Measurements from ENCODE around the gene CDC42BPA. TPM values are rescaled to one million over a fixed set of nuclear protein-coding genes. Genes with fewer than 3 reads are reported as not detected.

Gene CDC42BPA
- total RNA-seq, 1 experiment from 2014 or later = 25.2 TPM

GRCh38 chr1:227065311-227065710 lies 253.0 kb downstream of the CDC42BPA start (continued):
- TF ChIP-seq ARID4B (CRISPR knock-in tag; IDR thresholded peaks at IDR 0.05; ENCODE audit: borderline replicate concordance) = no peak
- TF ChIP-seq SMAD3 (CRISPR knock-in tag; IDR thresholded peaks at IDR 0.05; ENCODE audit: borderline replicate concordance) = no peak
- no peak for TF ChIP-seq SMAD4 (CRISPR knock-in tag; IDR thresholded peaks at IDR 0.05)
- TF ChIP-seq, protein P1, sequence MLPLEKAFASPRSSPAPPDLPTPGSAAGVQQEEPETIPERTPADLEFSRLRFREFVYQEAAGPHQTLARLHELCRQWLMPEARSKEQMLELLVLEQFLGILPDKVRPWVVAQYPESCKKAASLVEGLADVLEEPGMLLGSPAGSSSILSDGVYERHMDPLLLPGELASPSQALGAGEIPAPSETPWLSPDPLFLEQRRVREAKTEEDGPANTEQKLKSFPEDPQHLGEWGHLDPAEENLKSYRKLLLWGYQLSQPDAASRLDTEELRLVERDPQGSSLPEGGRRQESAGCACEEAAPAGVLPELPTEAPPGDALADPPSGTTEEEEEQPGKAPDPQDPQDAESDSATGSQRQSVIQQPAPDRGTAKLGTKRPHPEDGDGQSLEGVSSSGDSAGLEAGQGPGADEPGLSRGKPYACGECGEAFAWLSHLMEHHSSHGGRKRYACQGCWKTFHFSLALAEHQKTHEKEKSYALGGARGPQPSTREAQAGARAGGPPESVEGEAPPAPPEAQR (CRISPR knock-in tag; IDR thresholded peaks at IDR 0.05) = no peak
- TF ChIP-seq ZNF219 (CRISPR knock-in tag; IDR thresholded peaks at IDR 0.05; ENCODE audit: borderline replicate concordance) = no peak
- TF ChIP-seq ZNF671 (CRISPR knock-in tag; IDR thresholded peaks at IDR 0.05) = no peak
- no peak for TF ChIP-seq GRHL2 (CRISPR knock-in tag; IDR thresholded peaks at IDR 0.05; ENCODE audit: insufficient replicate concordance, severe bottlenecking)
- no peak for TF ChIP-seq ETV6 (CRISPR knock-in tag; IDR thresholded peaks at IDR 0.05)

DNA sequence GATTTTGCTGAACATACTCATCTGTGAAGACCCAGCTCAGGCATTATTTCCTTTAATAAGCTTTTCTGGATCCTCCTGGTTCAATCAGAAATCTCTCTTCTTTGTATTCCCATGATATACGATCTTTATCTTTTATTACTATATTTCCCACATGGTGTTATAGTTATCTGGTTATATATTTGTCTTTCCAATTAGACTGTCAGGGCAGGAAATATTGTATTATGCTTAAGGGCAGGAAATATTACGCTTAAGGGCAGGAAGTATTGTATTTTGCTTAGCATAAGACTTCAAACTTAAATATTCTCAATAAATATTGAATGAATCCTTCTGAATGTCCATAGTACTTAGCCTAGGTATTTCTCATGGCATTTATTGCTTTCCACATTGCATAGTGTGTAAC lies 256.0 kb downstream of the CDC42BPA start:
- POLR2A ChIA-PET = no interaction called here
- CTCF ChIA-PET = no interaction called here
- DNase-seq (ENCODE audit: low spot score) = no peak
- no peak overlapping the region for H3K27ac Mint-ChIP-seq
- no peak for ATAC-seq
- no peaks in the 10 kb centered on the region for H3K4me1 Mint-ChIP-seq
- H3K4me3 Mint-ChIP-seq = no peak overlapping the region
- no peaks in the 10 kb centered on the region for H3K27me3 Mint-ChIP-seq (ENCODE audit: low read depth)
- H3K36me3 Mint-ChIP-seq = peaks cover 4% of the 10 kb centered on the region
- peaks cover 7% of the 10 kb centered on the region for H3K9me3 Mint-ChIP-seq
- TF ChIP-seq, protein P1 (CRISPR knock-in tag; IDR thresholded peaks at IDR 0.05) = no peak
- TF ChIP-seq AFF4 (CRISPR knock-in tag; IDR thresholded peaks at IDR 0.05; ENCODE audit: borderline replicate concordance) = no peak
- no peak for TF ChIP-seq ZNF263 (CRISPR knock-in tag; IDR thresholded peaks at IDR 0.05; ENCODE audit: low read depth)
- TF ChIP-seq ZNF532 (CRISPR knock-in tag; IDR thresholded peaks at IDR 0.05; ENCODE audit: borderline replicate concordance) = no peak
- TF ChIP-seq FOXK1 (CRISPR knock-in tag; IDR thresholded peaks at IDR 0.05) = no peak
- no peak for TF ChIP-seq ETV6 (CRISPR knock-in tag; IDR thresholded peaks at IDR 0.05)
- no peak for TF ChIP-seq GTF2I (CRISPR knock-in tag; conservative IDR thresholded peaks at IDR 0.05)
- no peak for TF ChIP-seq CBFB (CRISPR knock-in tag; IDR thresholded peaks at IDR 0.05; ENCODE audit: low read depth)
- no peak for TF ChIP-seq SP1 (CRISPR knock-in tag; conservative IDR thresholded peaks at IDR 0.05)
- no peak for TF ChIP-seq NR2C2 (CRISPR knock-in tag; IDR thresholded peaks at IDR 0.05)
- TF ChIP-seq ELF4 (CRISPR knock-in tag; IDR thresholded peaks at IDR 0.05; ENCODE audit: low read depth) = no peak
- TF ChIP-seq ATF6 (CRISPR knock-in tag; IDR thresholded peaks at IDR 0.05) = no peak
- no peak for TF ChIP-seq TP53 (CRISPR knock-in tag; IDR thresholded peaks at IDR 0.05)
